Measurements from ENCODE around the gene KDM4B.
A peak's percentile ranks its signal among the peaks of the same experiment; 100 is the strongest.

The KDM4B gene

DNA sequence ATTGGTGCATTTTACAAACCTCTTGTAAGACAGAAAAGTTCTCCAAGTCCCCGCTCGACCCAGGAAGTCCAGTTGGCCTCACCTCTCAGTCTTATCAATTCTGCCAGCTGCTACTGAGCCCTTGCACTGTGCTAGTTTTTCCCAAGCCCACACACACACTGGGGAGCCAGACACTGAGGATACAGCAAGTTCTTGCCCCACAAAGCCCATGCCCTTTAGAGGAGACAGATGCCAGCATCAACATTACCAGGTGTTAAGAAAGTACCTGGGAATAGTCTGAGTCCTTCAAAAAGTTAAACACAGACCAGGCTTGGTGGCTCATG is 196.7 kb downstream of the KDM4B start:
- DNase-seq (ENCODE audit: extremely low read depth, low read depth) = no peak
- TF ChIP-seq CTCF (IDR thresholded peaks at IDR 0.05; ENCODE audit: low read depth, low read length) = no peak

DNA sequence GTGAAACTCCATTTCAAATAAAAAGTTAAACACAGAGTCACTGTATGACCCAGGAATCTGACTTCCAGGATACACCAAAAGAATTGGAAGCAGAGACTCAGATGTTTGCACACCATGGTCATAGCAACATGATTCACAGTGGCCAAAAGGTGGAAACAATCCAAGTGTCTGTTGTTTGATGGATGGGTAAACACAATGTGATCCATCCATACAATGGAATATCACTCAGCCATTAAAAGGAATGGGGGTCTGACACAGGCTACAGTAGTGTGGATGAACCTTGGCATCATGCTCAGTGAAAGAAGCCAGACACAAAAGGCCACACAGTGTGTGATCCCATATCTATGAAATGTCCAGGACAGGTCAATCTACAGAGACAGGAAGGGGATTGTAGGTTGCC is 197.3 kb downstream of the KDM4B start:
- peak; percentile 8 for DNase-seq (ENCODE audit: extremely low read depth, low read depth)
- no peak for TF ChIP-seq CTCF (IDR thresholded peaks at IDR 0.05; ENCODE audit: low read depth, low read length)

GRCh38 chr19:5170329-5170745 is 201.4 kb downstream of the KDM4B start:
- DNase-seq (ENCODE audit: extremely low read depth, low read depth) = no peak
- peak; percentile 45 for TF ChIP-seq CTCF (IDR thresholded peaks at IDR 0.05; ENCODE audit: low read depth, low read length)

DNA sequence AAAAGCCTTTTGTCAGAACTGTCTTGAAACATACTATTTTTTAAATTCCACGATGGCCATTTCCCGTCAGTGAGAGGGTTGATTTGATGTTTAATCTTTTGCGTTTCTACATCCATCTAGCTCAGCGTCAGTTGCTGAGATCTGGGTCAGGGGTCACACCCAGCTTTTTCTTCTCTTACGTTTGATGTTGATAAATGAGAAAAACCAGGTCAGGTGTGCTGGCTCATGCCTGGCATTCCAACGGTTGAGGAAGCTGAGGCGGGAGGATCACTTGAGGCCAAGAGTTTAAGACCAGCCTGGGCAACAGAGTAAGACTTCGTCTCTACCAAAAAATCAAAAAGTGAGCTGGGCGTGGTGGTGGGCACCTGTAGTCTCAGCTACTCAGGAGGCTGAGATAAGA is 202.8 kb downstream of the KDM4B start:
- no peak for DNase-seq (ENCODE audit: extremely low read depth, low read depth)
- no peak for TF ChIP-seq CTCF (IDR thresholded peaks at IDR 0.05; ENCODE audit: low read depth, low read length)

- TF ChIP-seq CTCF (IDR thresholded peaks at IDR 0.05; ENCODE audit: low read depth, low read length) = no peak
- peak; percentile 85 for DNase-seq (ENCODE audit: extremely low read depth, low read depth)
Observed at GRCh38 chr19:5172859-5173630, 204.1 kb downstream of the KDM4B start.

GRCh38 chr19:5173993-5174392 is 205.1 kb downstream of the KDM4B start:
- TF ChIP-seq CTCF (IDR thresholded peaks at IDR 0.05; ENCODE audit: low read depth, low read length) = no peak
- no peak for DNase-seq (ENCODE audit: extremely low read depth, low read depth)

DNA sequence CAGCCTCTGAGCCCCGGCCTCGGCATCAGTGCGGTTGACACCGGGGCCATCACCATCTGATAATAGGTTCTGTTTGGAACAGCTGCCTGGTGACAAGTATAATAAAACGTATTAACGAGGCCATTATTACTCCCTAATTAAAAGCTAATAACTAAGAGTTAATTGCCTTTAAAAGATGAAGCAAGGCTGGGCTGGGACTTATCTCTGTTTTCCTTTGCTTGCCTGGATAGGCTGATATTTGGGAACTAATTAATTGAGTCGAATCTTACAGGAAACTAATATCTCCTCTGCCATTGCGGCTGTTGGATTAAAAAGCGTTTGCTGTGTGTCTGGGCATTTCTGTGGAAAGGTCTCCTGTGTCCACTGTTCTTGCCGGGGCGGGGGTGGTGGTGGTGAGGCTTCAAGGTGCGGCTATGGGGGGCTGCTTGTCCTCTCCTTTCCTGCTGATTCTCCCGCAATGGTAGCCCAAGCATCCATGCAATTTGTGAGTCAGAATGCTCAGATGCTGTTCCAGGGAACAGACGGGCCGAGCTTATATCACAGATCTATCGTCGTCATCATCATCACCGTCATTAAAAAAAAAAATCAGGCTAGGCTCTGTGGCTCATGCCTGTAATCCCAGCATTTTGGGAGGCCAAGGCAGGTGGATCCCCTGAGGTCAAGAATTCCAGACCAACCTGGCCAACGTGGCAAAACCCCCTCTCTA is 209.0 kb downstream of the KDM4B start:
- DNase-seq (ENCODE audit: extremely low read depth, low read depth) = no peak
- TF ChIP-seq CTCF (IDR thresholded peaks at IDR 0.05; ENCODE audit: low read depth, low read length) = no peak

Measured in AG09319 (cell line).